ENCODE data around the gene RGS21.

Gene RGS21

GRCh38 chr1:192376374-192376773 lies 59.6 kb downstream of the RGS21 start:
- no peak for DNase-seq (ENCODE audit: low read depth)
- no peak for TF ChIP-seq CTCF (IDR thresholded peaks at IDR 0.05; ENCODE audit: insufficient read depth, low read depth, low read length, missing control alignments)
- no peak overlapping the region for H3K4me3 ChIP-seq (ENCODE audit: low read length)

- no peak for TF ChIP-seq CTCF (IDR thresholded peaks at IDR 0.05; ENCODE audit: insufficient read depth, low read depth, low read length, missing control alignments)
- no peak for DNase-seq (ENCODE audit: low read depth)
- no peak overlapping the region for H3K4me3 ChIP-seq (ENCODE audit: low read length)
Observed at GRCh38 chr1:192378276-192378675, 61.5 kb downstream of the RGS21 start.

GRCh38 chr1:192378878-192379277 lies 62.1 kb downstream of the RGS21 start:
- DNase-seq (ENCODE audit: low read depth): no peak
- no peak for TF ChIP-seq CTCF (IDR thresholded peaks at IDR 0.05; ENCODE audit: insufficient read depth, low read depth, low read length, missing control alignments)
- no peak overlapping the region for H3K4me3 ChIP-seq (ENCODE audit: low read length)

GRCh38 chr1:192379554-192379953 lies 62.8 kb downstream of the RGS21 start:
- no peak for TF ChIP-seq CTCF (IDR thresholded peaks at IDR 0.05; ENCODE audit: insufficient read depth, low read depth, low read length, missing control alignments)
- DNase-seq (ENCODE audit: low read depth): no peak
- H3K4me3 ChIP-seq (ENCODE audit: low read length): no peak overlapping the region

GRCh38 chr1:192382758-192383157 lies 66.0 kb downstream of the RGS21 start:
- TF ChIP-seq CTCF (IDR thresholded peaks at IDR 0.05; ENCODE audit: insufficient read depth, low read depth, low read length, missing control alignments): no peak
- no peak overlapping the region for H3K4me3 ChIP-seq (ENCODE audit: low read length)
- DNase-seq (ENCODE audit: low read depth): no peak

- no peak for TF ChIP-seq CTCF (IDR thresholded peaks at IDR 0.05; ENCODE audit: insufficient read depth, low read depth, low read length, missing control alignments)
- no peak overlapping the region for H3K4me3 ChIP-seq (ENCODE audit: low read length)
- DNase-seq (ENCODE audit: low read depth): no peak
Observed at GRCh38 chr1:192386051-192386650, 69.4 kb downstream of the RGS21 start.

GRCh38 chr1:192395211-192395610 lies 78.4 kb downstream of the RGS21 start:
- no peak for TF ChIP-seq CTCF (IDR thresholded peaks at IDR 0.05; ENCODE audit: insufficient read depth, low read depth, low read length, missing control alignments)
- DNase-seq (ENCODE audit: low read depth): no peak
- H3K4me3 ChIP-seq (ENCODE audit: low read length): no peak overlapping the region

All from epithelial cell of esophagus (primary cell).